Choroid plexus epithelial cell (primary cell): Measurements from ENCODE around the gene TNFRSF8.
A peak's percentile ranks its signal among the peaks of the same experiment; 100 is the strongest.

Source experiments
- DNase-seq: peaks from one replicate; pipeline ENCODE4 v3.0.0-alpha.2; 2010; ENCODE audit warnings: low read depth
- H3K4me3 ChIP-seq: 2 replicates; pipeline ENCODE4 v1.5.1; 2011; ENCODE audit warnings: low read depth, mild to moderate bottlenecking, control low read depth, low read length, moderate library complexity
- TF ChIP-seq, protein P1 (sequence below): conservative IDR thresholded peaks from 2 replicates; pipeline ENCODE4 v1.5.1; 2011; ENCODE audit warnings: low read depth, mild to moderate bottlenecking, control low read depth, inconsistent platforms, low read length, moderate library complexity

TNFRSF8 gene

DNA sequence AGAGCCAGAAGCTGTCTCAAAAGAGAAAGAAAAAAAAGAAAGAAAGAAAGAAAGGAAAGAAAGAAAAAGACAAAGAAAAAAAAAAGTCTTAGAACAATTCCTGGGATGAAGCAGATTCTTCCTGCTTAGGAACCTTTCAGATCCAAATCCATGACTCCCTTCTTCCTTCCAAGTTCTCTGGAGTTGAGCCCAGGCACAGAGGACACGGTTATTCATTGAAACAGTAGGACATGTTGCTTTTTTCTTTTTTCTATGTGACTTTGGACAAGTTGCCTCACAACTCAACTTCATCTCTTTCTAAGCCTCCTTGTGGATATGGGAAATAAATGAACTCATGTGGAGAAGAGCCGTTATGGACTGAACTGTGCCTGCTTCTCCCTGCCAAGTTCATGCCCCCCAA is 14.7 kb upstream of the TNFRSF8 start:
- TF ChIP-seq, protein P1, sequence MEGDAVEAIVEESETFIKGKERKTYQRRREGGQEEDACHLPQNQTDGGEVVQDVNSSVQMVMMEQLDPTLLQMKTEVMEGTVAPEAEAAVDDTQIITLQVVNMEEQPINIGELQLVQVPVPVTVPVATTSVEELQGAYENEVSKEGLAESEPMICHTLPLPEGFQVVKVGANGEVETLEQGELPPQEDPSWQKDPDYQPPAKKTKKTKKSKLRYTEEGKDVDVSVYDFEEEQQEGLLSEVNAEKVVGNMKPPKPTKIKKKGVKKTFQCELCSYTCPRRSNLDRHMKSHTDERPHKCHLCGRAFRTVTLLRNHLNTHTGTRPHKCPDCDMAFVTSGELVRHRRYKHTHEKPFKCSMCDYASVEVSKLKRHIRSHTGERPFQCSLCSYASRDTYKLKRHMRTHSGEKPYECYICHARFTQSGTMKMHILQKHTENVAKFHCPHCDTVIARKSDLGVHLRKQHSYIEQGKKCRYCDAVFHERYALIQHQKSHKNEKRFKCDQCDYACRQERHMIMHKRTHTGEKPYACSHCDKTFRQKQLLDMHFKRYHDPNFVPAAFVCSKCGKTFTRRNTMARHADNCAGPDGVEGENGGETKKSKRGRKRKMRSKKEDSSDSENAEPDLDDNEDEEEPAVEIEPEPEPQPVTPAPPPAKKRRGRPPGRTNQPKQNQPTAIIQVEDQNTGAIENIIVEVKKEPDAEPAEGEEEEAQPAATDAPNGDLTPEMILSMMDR = no peak
- no peak overlapping the region for H3K4me3 ChIP-seq
- no peak for DNase-seq

DNA sequence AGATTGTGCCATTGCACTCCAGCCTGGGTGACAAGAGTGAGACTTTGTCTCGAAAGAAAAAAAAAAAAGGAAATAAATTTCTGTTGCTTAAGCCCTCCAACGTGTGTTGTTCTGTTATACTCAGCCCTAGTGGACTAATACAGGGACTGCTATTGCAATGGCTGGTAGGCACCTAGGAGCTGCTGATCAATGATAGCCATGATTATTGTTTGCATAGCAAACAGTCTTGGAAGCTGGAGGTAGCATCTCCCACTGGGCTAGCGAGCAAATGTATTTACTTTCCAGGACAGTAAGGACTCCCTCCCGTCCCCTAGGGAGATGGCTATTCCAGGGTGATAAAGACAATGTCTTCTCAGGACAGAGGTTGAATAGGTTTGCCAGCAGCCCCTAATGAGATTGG is 13.5 kb upstream of the TNFRSF8 start:
- TF ChIP-seq, protein P1 = peak; percentile 20
- no peak overlapping the region for H3K4me3 ChIP-seq
- DNase-seq = no peak

DNA sequence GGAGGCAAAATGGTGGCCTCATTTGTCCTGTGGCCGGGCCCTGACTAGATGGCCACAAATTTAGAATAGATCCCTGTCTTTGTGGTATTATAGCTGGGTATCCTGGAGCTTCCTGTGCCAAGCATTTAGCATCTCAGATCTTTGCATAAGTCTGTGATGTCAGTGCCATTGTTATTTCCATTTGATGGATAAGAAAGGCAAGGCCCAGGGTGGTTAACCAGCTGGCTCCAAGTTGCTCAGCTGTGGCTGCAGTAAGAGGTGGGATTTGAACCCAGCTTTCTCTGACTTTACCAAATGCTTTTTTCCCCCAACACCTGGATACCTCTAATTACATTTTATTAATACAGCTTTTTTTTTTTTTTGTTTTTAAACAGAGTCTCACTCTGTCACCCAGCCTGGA is 11.7 kb upstream of the TNFRSF8 start:
- no peak for DNase-seq
- no peak overlapping the region for H3K4me3 ChIP-seq
- TF ChIP-seq, protein P1 = no peak

DNA sequence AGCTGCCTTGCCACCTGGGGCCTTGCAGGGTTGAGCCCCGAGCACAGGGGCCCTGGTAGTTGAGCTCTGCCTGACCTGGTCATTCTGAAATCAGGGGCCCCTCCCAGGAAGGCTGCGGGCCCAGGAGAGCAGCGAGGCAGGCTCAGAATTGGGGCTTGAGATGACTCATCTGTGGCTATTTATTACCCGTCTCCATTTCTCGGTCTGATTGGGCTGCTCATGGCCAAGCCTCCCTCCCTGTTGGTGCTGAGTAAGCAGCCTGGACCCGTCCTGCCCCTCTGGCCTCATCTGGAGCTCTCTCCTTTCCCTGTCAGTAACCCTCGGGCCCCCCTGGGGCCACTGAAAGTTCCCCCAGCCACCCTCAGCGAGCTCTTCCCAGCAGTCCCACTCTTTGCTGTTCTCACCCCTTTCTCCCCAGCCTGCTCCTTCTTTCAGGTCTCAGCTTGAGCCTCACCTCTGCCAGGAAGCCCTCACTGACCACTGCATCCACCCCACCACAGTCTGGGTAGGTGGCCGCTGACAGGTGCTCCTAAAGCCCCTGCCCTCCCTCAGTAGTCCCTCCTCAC is 11.0 kb upstream of the TNFRSF8 start:
- no peak overlapping the region for H3K4me3 ChIP-seq
- peak; percentile 87 for DNase-seq
- TF ChIP-seq, protein P1 = no peak

DNA sequence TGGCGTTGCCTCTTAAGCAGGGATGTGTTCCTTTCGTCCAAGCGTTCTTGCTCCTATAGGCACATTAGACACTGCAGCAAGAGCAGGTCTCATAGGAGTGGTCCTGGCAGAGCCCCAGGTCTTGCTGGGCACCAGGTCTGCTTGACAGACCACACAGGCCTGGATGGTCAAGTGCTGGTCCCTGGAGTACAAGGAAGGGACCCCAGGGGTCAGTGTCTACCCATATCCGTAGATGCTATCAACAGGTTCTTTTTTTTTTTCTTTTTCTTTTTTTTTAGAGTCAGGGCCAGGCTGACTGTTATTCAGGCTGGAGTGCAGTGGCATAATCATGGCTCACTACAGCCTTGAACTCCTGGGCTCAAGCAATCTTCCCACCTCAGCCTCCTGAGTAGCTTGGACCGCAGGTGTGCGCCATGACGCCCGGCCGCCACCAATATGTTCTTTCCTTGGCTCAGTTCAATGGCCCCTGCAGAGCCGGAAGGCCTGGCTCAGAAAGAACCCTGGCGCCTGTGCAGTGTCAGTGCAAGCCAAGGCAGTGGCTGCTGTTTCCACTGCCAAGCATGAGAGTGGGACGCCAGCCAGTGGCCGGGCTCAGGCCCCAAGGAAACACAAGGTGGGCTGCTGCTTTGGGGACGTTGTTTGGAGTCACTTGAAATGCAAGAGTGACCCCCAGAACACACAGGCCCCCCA is 10.0 kb upstream of the TNFRSF8 start:
- TF ChIP-seq, protein P1 = no peak
- H3K4me3 ChIP-seq = no peak overlapping the region
- no peak for DNase-seq

DNA sequence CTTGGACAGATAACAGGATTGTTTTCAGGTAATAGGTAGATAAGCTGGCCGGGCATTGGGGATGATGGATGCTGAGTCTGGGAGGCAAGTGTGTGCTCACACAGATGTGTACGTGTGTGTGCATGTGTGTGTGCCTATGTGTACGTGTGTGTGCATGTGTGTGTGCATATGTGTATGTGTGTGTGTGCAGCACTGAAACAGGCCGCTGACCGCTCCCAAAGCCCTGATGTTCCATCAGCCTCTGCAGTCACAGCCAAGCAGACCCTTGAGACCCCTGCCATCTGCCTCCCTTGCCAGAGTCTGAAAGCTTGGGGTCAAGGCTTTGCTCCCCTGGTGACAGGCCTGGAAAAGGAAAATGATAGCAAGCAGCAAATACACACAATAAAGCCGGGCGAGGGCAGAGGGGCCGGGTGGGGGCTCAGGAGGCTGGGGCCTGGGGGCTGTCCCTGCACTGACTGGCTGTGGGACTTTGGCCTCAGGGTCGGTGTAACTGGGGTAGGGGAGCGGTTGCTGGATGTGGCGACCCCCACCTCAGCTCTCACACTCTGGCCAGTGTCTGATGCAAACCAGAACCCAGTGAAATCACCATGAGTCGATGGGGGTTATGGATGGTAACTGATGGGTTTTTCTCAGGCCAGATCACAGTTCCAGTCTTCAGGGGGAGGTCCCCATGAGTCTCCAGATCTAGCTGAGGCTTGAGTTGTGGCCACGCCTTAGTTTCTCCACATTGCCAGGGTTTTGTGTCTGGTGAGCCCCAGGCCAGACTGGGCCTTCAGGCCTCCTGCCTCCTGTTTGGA is 9.2 kb upstream of the TNFRSF8 start:
- TF ChIP-seq, protein P1 = no peak
- DNase-seq = no peak
- no peak overlapping the region for H3K4me3 ChIP-seq
